Trophoblast cell (in vitro differentiated cells and primary cell): ENCODE results near the gene ATP10B.

Experiments used
- DNase-seq, 2 donors: peaks; one replicate each; pipeline ENCODE4 v3.0.0-alpha.2; 2016
- H2AFZ ChIP-seq: 2 replicates; pipeline ENCODE4 v1.6.1; 2013; ENCODE audit warnings: low read length, moderate library complexity, mild to moderate bottlenecking; ENCODE audit not compliant: insufficient read depth, poor library complexity
- H2AK5ac ChIP-seq: 2 replicates; pipeline ENCODE4 v1.6.1; 2013; ENCODE audit warnings: mild to moderate bottlenecking, low read length
- H2BK120ac ChIP-seq: 2 replicates; pipeline ENCODE4 v1.6.1; 2013; ENCODE audit warnings: low read length, mild to moderate bottlenecking, moderate library complexity; ENCODE audit not compliant: insufficient read depth, poor library complexity
- H2BK12ac ChIP-seq: 2 replicates; pipeline ENCODE4 v1.6.1; 2013; ENCODE audit warnings: mild to moderate bottlenecking, low read length, moderate library complexity
- H2BK5ac ChIP-seq: 2 replicates; pipeline ENCODE4 v1.6.1; 2013; ENCODE audit warnings: low read length, low read depth, moderate library complexity, mild to moderate bottlenecking; ENCODE audit not compliant: poor library complexity
- H3K14ac ChIP-seq: 2 replicates; pipeline ENCODE4 v1.6.1; 2013; ENCODE audit warnings: mild to moderate bottlenecking, low read length
- H3K18ac ChIP-seq: 2 replicates; pipeline ENCODE4 v1.6.1; 2013; ENCODE audit warnings: mild to moderate bottlenecking, low read length
- H3K23ac ChIP-seq: 2 replicates; pipeline ENCODE4 v1.6.1; 2013; ENCODE audit warnings: low read length
- H3K27ac ChIP-seq: 2 replicates; pipeline ENCODE4 v1.5.1; 2013; ENCODE audit warnings: low read depth, mild to moderate bottlenecking, inconsistent platforms, low read length, moderate library complexity
- H3K27me3 ChIP-seq: 2 replicates; pipeline ENCODE4 v1.6.1; 2013; ENCODE audit warnings: inconsistent platforms, mild to moderate bottlenecking, low read length, moderate library complexity; ENCODE audit not compliant: insufficient read depth
- H3K36me3 ChIP-seq, 2 experiments: 1 replicate in 1 of 2; 2 replicates in 1 of 2; pipeline ENCODE4 v1.6.1; 2013; ENCODE audit warnings: low read length in 2 of 2, mild to moderate bottlenecking in 2 of 2, moderate library complexity in 1 of 2; ENCODE audit not compliant: insufficient read depth in 2 of 2, control insufficient read depth in 1 of 2
- H3K4ac ChIP-seq: 2 replicates; pipeline ENCODE4 v1.6.1; 2013; ENCODE audit warnings: low read depth, mild to moderate bottlenecking, low read length, moderate library complexity
- H3K4me1 ChIP-seq, 2 experiments: 1 replicate in 1 of 2; 2 replicates in 1 of 2; pipeline ENCODE4 v1.6.1; 2013; ENCODE audit warnings: low read length in 2 of 2, mild to moderate bottlenecking in 2 of 2, moderate library complexity in 1 of 2; ENCODE audit not compliant: insufficient read depth in 2 of 2, control insufficient read depth in 1 of 2
- H3K4me2 ChIP-seq: 2 replicates; pipeline ENCODE4 v1.6.1; 2013; ENCODE audit warnings: inconsistent platforms, mild to moderate bottlenecking, low read length, moderate library complexity
- H3K4me3 ChIP-seq: 2 replicates; pipeline ENCODE4 v1.5.1; 2013; ENCODE audit warnings: mild to moderate bottlenecking, low read depth, low read length, inconsistent platforms
- H3K79me1 ChIP-seq: one replicate; pipeline ENCODE4 v1.6.1; 2013; ENCODE audit warnings: low read length
- H3K79me2 ChIP-seq: 2 replicates; pipeline ENCODE4 v1.6.1; 2013; ENCODE audit warnings: low read length, mild to moderate bottlenecking; ENCODE audit not compliant: control insufficient read depth, insufficient read depth, poor library complexity
- H3K9ac ChIP-seq: 2 replicates; pipeline ENCODE4 v1.6.1; 2013; ENCODE audit warnings: mild to moderate bottlenecking, low read length
- H3K9me3 ChIP-seq: 2 replicates; pipeline ENCODE4 v1.6.1; 2013; ENCODE audit warnings: low read depth, mild to moderate bottlenecking, control low read depth, inconsistent platforms, low read length; ENCODE audit not compliant: insufficient read depth
- H4K12ac ChIP-seq: 2 replicates; pipeline ENCODE4 v1.6.1; 2013; ENCODE audit warnings: low read depth, mild to moderate bottlenecking, low read length, moderate library complexity
- H4K8ac ChIP-seq: 2 replicates; pipeline ENCODE4 v1.6.1; 2013; ENCODE audit warnings: low read depth, mild to moderate bottlenecking, low read length, moderate library complexity
- H4K91ac ChIP-seq: one replicate; pipeline ENCODE4 v1.6.1; 2013; ENCODE audit warnings: low read depth, mild to moderate bottlenecking, low read length, moderate library complexity
- WGBS: extraction: QIAGEN DNeasy Blood & Tissue Kit; methylation state at CpG from one replicate; pipeline ENCODE4 v1.1.7; 2013; ENCODE audit warnings: missing lambda C conversion rate; ENCODE audit not compliant: insufficient read length, insufficient coverage; ENCODE audit errors: extremely low coverage; 5-methylcytosine and 5-hydroxymethylcytosine counted together

The ATP10B gene

DNA sequence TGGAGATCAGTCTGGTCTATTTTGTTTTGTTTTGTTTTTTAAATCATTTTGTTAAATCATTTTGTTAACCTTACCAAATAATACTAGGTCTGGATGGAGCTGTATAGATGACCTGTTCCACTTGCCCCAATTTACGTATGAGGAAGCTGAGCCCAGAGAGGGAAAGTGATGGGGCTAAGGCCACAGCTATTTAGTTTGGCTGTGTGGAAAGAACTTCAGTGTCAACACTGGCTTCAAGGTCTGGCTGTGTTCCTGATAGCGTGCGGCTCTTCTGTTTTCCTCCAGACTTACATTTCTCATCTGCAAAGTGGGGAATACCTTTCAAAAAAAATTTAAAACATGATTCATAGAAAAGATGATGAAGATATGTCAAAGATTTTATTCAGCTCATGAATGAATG lies 317.9 kb downstream of the ATP10B start:
- no peak for DNase-seq
- no peak overlapping the region for H3K4me3 ChIP-seq
- H3K79me2 ChIP-seq = no peaks in the 10 kb centered on the region
- no peak overlapping the region for H3K18ac ChIP-seq
- WGBS = no CpG with 5 or more reads among the region's 3 CpGs
- H3K4me1 ChIP-seq = no peaks in the 10 kb centered on the region
- H2BK12ac ChIP-seq = no peak overlapping the region
- no peaks in the 10 kb centered on the region for H3K9me3 ChIP-seq
- H4K91ac ChIP-seq = no peak overlapping the region
- H3K4me2 ChIP-seq = no peak overlapping the region
- H3K14ac ChIP-seq = no peak overlapping the region
- no peak overlapping the region for H3K9ac ChIP-seq
- no peak overlapping the region for H3K4ac ChIP-seq
- H2BK5ac ChIP-seq = no peak overlapping the region
- H4K12ac ChIP-seq = no peak overlapping the region
- no peaks in the 10 kb centered on the region for H3K36me3 ChIP-seq
- no peak overlapping the region for H3K23ac ChIP-seq
- H3K27ac ChIP-seq = no peak overlapping the region
- H2AK5ac ChIP-seq = no peak overlapping the region
- H3K27me3 ChIP-seq = no peaks in the 10 kb centered on the region
- H3K79me1 ChIP-seq = no peaks in the 10 kb centered on the region
- H2BK120ac ChIP-seq = no peak overlapping the region
- H2AFZ ChIP-seq = no peak overlapping the region
- H4K8ac ChIP-seq = no peak overlapping the region

DNA sequence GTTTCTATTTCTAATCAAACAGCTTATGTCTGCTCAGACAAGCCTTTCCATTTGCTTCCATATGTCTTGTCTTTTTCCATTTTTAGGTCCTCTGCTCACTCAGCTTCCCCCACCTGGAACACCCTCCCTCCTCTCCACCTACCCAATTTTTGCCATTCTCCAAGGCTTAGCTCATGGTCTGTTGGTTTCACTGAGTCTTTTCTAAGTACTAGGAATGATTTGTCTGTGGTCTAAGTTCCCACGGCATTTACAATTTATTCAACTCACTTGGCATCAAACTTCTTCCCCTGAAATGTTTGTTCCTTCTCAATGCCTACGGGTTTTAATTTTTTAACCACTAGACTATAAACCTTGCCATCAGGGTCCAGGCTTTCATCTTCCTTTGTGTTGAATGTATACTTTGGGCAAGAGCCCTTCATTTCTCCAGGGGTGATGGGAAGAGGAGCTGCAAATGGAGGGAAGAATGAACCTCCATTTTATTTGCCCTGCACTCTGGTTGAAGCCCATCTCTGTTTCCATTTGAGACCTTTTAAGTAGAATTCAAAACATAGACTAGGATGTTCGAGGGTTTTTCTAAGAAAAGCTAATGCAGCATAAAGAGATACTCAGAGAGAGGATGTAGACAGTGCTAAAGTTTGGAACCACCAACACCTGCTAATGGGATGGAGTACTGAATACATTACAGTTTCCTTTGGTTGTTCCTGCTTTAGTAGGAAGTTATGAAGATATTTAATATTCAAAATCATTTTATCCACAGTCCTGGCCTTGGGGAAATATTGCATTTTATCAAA lies 326.3 kb downstream of the ATP10B start:
- Histone ChIP-seq H3K23ac (no peak overlapping the region), H3K4ac (no peak overlapping the region), H4K12ac (no peak overlapping the region), H3K4me3 (no peak overlapping the region), H3K27me3 (no peaks in the 10 kb centered on the region), H3K14ac (no peak overlapping the region), H3K79me1 (no peaks in the 10 kb centered on the region), H3K9me3 (no peaks in the 10 kb centered on the region), H3K79me2 (no peaks in the 10 kb centered on the region), H2BK5ac (no peak overlapping the region), H4K91ac (no peak overlapping the region), H2AK5ac (no peak overlapping the region), H3K4me2 (no peak overlapping the region), H3K4me1 (no peaks in the 10 kb centered on the region), H3K9ac (no peak overlapping the region), H2BK120ac (no peak overlapping the region), H3K18ac (no peak overlapping the region), H3K27ac (no peak overlapping the region), H4K8ac (no peak overlapping the region), H2BK12ac (no peak overlapping the region), H3K36me3 (no peaks in the 10 kb centered on the region), H2AFZ (no peak overlapping the region)
- no peak for DNase-seq
- WGBS = no CpG with 5 or more reads among the region's 3 CpGs

DNA sequence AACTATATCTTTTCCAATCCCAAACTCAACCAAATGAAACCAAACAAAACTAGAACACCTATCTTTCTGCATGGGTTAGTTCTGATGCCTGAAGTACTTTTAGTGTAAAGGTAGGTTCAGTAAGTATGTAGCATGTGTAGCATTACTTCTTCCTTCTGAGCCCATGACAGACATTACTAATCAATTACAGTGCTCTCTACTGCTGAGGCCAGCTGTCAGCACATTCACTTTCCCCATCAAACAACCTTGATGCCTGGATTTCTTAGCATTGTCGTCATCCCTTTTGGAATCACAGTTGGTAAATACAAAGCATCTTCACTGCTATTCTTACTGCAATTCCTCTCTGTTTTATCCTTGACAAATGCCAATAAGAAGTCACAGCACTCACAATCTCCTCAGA lies 327.2 kb downstream of the ATP10B start:
- no peak overlapping the region for H3K9ac ChIP-seq
- no peak overlapping the region for H3K4ac ChIP-seq
- no peaks in the 10 kb centered on the region for H3K79me2 ChIP-seq
- H2BK5ac ChIP-seq = no peak overlapping the region
- H4K91ac ChIP-seq = no peak overlapping the region
- no peaks in the 10 kb centered on the region for H3K36me3 ChIP-seq
- no peak overlapping the region for H3K23ac ChIP-seq
- no peak overlapping the region for H3K27ac ChIP-seq
- H2BK120ac ChIP-seq = no peak overlapping the region
- no peak overlapping the region for H4K8ac ChIP-seq
- no peak overlapping the region for H3K18ac ChIP-seq
- H3K27me3 ChIP-seq = no peaks in the 10 kb centered on the region
- no peak overlapping the region for H2AFZ ChIP-seq
- no peaks in the 10 kb centered on the region for H3K9me3 ChIP-seq
- no peak overlapping the region for H2AK5ac ChIP-seq
- WGBS = no CpG with 5 or more reads among the region's 1 CpG
- no peaks in the 10 kb centered on the region for H3K4me1 ChIP-seq
- no peak overlapping the region for H3K14ac ChIP-seq
- peak in 1 of 2 donors; percentile 40 for DNase-seq
- no peaks in the 10 kb centered on the region for H3K79me1 ChIP-seq
- no peak overlapping the region for H2BK12ac ChIP-seq
- H4K12ac ChIP-seq = no peak overlapping the region
- no peak overlapping the region for H3K4me3 ChIP-seq
- H3K4me2 ChIP-seq = no peak overlapping the region

DNA sequence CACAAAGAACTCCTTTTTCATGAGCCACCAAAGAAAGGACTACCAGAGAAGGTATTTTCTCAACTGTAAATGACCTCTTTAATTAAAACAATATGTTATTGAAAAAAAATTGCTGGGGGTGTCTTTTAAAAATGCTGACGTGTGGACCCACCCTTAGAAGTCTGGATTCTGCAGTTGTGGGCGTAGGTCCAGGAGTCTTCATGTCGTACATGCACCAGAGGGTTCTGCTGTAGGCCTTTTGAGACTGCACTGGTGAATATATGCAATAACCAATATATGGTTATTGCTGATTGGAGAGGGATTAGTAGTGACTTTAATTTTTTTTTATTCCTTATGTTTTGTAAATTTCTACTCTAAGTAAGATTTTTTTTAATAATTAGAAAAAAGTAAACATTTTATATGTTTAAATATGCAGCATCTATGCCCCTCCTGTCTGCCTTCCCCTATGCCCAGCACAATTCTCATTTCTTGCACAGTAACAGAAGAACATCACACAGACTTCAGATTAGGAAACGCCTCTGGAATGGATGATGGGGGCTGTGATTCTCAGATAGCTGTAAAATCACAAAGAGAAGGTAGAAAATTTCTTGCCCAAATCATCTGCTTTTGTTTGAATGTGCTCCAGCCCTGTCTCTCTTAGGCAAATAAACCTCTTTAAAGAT lies 328.4 kb downstream of the ATP10B start:
- no peak overlapping the region for H3K14ac ChIP-seq
- no peaks in the 10 kb centered on the region for H3K79me2 ChIP-seq
- no CpG with 5 or more reads among the region's 4 CpGs for WGBS
- H2BK5ac ChIP-seq = no peak overlapping the region
- no peak overlapping the region for H3K9ac ChIP-seq
- H3K18ac ChIP-seq = no peak overlapping the region
- H3K4me2 ChIP-seq = no peak overlapping the region
- H2BK120ac ChIP-seq = no peak overlapping the region
- H3K9me3 ChIP-seq = no peaks in the 10 kb centered on the region
- no peak overlapping the region for H4K12ac ChIP-seq
- DNase-seq = no peak
- no peak overlapping the region for H3K4me3 ChIP-seq
- no peaks in the 10 kb centered on the region for H3K27me3 ChIP-seq
- H3K36me3 ChIP-seq = no peaks in the 10 kb centered on the region
- no peak overlapping the region for H3K23ac ChIP-seq
- H3K27ac ChIP-seq = no peak overlapping the region
- no peak overlapping the region for H2BK12ac ChIP-seq
- no peak overlapping the region for H4K8ac ChIP-seq
- no peak overlapping the region for H4K91ac ChIP-seq
- H3K4ac ChIP-seq = no peak overlapping the region
- H2AFZ ChIP-seq = no peak overlapping the region
- no peak overlapping the region for H2AK5ac ChIP-seq
- H3K79me1 ChIP-seq = no peaks in the 10 kb centered on the region
- H3K4me1 ChIP-seq = no peaks in the 10 kb centered on the region
